Ishikawa (cell line): ENCODE data around the gene SCAPER.

ENCODE experiments used
- CREB1 ChIP-seq: IDR thresholded peaks from 2 replicates; pipeline ENCODE4 v1.6.1; 2012; ENCODE audit warnings: low read depth
- EGR1 ChIP-seq: IDR thresholded peaks from 2 replicates; pipeline ENCODE4 v1.6.1; 2012
- EP300 ChIP-seq: IDR thresholded peaks from 2 replicates; pipeline ENCODE4 v1.6.1; 2012; ENCODE audit warnings: borderline replicate concordance
- MAX ChIP-seq: IDR thresholded peaks from 2 replicates; pipeline ENCODE4 v1.6.1; 2012
- NFIC ChIP-seq: IDR thresholded peaks from 2 replicates; pipeline ENCODE4 v1.6.1; 2012
- RAD21 ChIP-seq: IDR thresholded peaks from 2 replicates; pipeline ENCODE4 v1.6.1; 2012; ENCODE audit warnings: low read depth
- REST ChIP-seq: IDR thresholded peaks from 2 replicates; pipeline ENCODE4 v1.6.1; 2012; ENCODE audit warnings: low read depth, mild to moderate bottlenecking
- TAF1 ChIP-seq: IDR thresholded peaks from 2 replicates; pipeline ENCODE4 v1.6.1; 2012; ENCODE audit warnings: low read depth, mild to moderate bottlenecking
- TCF12 ChIP-seq: IDR thresholded peaks from 2 replicates; pipeline ENCODE4 v1.6.1; 2012; ENCODE audit warnings: low read depth
- USF1 ChIP-seq: IDR thresholded peaks from 2 replicates; pipeline ENCODE4 v1.6.1; 2012

DNA sequence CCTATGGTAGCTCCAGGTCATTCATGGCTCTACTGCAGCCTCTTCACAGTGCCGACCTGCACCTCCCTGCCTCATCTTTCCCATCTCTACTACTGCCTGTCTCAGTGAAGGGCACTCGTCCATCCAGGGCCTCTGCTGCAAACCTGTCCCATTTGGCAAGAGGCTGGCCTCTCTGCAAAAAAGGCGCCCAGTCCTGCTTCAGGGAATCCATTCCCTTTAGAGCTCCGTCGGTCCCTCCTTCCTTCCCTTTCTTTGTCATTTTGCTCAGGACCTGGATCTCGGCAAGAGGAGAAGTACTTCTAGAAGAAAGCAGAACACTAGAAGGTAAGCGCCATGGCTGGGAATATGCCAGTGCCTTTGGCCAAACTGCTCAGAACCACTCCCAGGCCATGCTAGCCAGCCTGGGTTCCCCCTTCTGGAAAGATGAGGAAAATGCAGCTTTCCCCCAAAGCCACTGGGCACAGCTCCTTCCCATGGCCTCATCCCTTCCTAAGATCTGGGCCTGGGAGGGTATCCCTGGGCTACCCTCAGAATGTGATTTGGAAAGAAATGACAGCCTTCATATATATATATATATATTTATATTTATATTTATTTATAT lies 575.0 kb downstream of the SCAPER start:
- TF ChIP-seq RAD21: peak; percentile 71
- TF ChIP-seq EP300: no peak
- TF ChIP-seq MAX: no peak
- no peak for TF ChIP-seq TAF1
- no peak for TF ChIP-seq NFIC
- TF ChIP-seq USF1: no peak
- no peak for TF ChIP-seq CREB1
- no peak for TF ChIP-seq REST
- TF ChIP-seq TCF12: no peak
- TF ChIP-seq EGR1: no peak
